Fibroblast of skin of scalp (primary cell): ENCODE data around the gene OR5AP2. TPM values are rescaled to one million over a fixed set of nuclear protein-coding genes. Genes with fewer than 3 reads are reported as not detected.
"Not testable (repeated sequence)": the region's sequence is repeated elsewhere in the genome, so short reads cannot be mapped to it uniquely, and the experiment has no call there.

Source experiments
- DNase-seq: peaks from one replicate; pipeline ENCODE4 v3.0.0-alpha.2; 2013
- polyA plus RNA-seq, 2 experiments: library from polyadenylated mRNA; unstranded; fragments of 120-200 nt; gene quantifications; one replicate each; pipeline ENCODE4 v1.2.1, GENCODE V29; 2013; ENCODE audit not compliant: insufficient read length in 2 of 2

The OR5AP2 gene
- polyA plus RNA-seq (2013, experiment 1 of 2; ENCODE audit: insufficient read length): not detected
- polyA plus RNA-seq (2013, experiment 2 of 2; ENCODE audit: insufficient read length): not detected

- DNase-seq: no peak
Measured at GRCh38 chr11:56642339-56642738, at the start of gene OR5AP2. Gene OR5AP2, minus strand, starts transcription at chr11:56642439. Its CDS starts 0 bp downstream, at chr11:56642439.

GRCh38 chr11:56691179-56691578 lies 48.9 kb upstream of the OR5AP2 start:
- not testable (repeated sequence) for DNase-seq

- no peak for DNase-seq
Measured at GRCh38 chr11:56688554-56689100, 46.4 kb upstream of the OR5AP2 start.

GRCh38 chr11:56670984-56671383 lies 28.7 kb upstream of the OR5AP2 start:
- no peak for DNase-seq

- no peak for DNase-seq
Measured at GRCh38 chr11:56663386-56663785, 21.1 kb upstream of the OR5AP2 start, which contains the start of gene OR5AR1. Gene OR5AR1, plus strand, starts transcription at chr11:56663686. Its CDS starts 0 bp downstream, at chr11:56663686.

GRCh38 chr11:56659755-56660154 lies 17.5 kb upstream of the OR5AP2 start:
- no peak for DNase-seq

- DNase-seq: no peak
Measured at GRCh38 chr11:56637500-56637899, 4.7 kb downstream of the OR5AP2 start.

- no peak for DNase-seq
Measured at GRCh38 chr11:56636861-56637260, 5.4 kb downstream of the OR5AP2 start.

GRCh38 chr11:56632329-56632728 lies 9.9 kb downstream of the OR5AP2 start:
- no peak for DNase-seq

GRCh38 chr11:56625946-56626345 lies 16.3 kb downstream of the OR5AP2 start:
- DNase-seq: peak; percentile 17

- peak; percentile 59 for DNase-seq
Measured at GRCh38 chr11:56624661-56625110, 17.6 kb downstream of the OR5AP2 start.

- no peak for DNase-seq
Measured at GRCh38 chr11:56611174-56611573, 31.1 kb downstream of the OR5AP2 start.

GRCh38 chr11:56592088-56592717 lies 50.0 kb downstream of the OR5AP2 start:
- DNase-seq: not testable (repeated sequence)
